GM23338 (cell line): ENCODE results near the gene SCO1. TPM values are rescaled to one million over a fixed set of nuclear protein-coding genes. Genes with fewer than 3 reads are reported as not detected.

Source experiments
- ATAC-seq: fragments of 200-7000 bp; cut with Tn5 transposase; 3 replicates; pipeline ENCODE4 v1.9.1; 2020
- DNase-seq: peaks from one replicate; pipeline ENCODE4 v3.0.0-alpha.2; 2015; ENCODE audit warnings: low spot score
- H2AFZ ChIP-seq: fragments of 200-600 bp; sonication (generic); 2 replicates; pipeline ENCODE4 v1.8.0; 2016; ENCODE audit warnings: antibody characterized with exemption, mild to moderate bottlenecking, moderate library complexity
- H3F3A ChIP-seq: fragments of 200-600 bp; sonication (generic); replicated peaks from 2 replicates; pipeline ENCODE4 v1.8.0; 2017; ENCODE audit warnings: antibody characterized with exemption, mixed run types, low read depth
- H3K27ac ChIP-seq: fragments of 200-600 bp; sonication (generic); 2 replicates; pipeline ENCODE4 v1.6.1; 2016; ENCODE audit warnings: low read depth
- H3K27me3 ChIP-seq: fragments of 200-600 bp; sonication (generic); 2 replicates; pipeline ENCODE4 v1.8.0; 2016; ENCODE audit warnings: mild to moderate bottlenecking, mixed run types, moderate library complexity; ENCODE audit not compliant: insufficient read depth
- H3K36me3 ChIP-seq: fragments of 200-600 bp; sonication (generic); 2 replicates; pipeline ENCODE4 v1.8.0; 2016; ENCODE audit warnings: mild to moderate bottlenecking; ENCODE audit not compliant: insufficient read depth
- H3K4me1 ChIP-seq: fragments of 200-600 bp; sonication (generic); 2 replicates; pipeline ENCODE4 v1.8.0; 2016; ENCODE audit warnings: mild to moderate bottlenecking, moderate library complexity; ENCODE audit not compliant: insufficient read depth
- H3K4me2 ChIP-seq: fragments of 200-600 bp; sonication (generic); 2 replicates; pipeline ENCODE4 v1.7.1; 2017; ENCODE audit warnings: mixed run types
- H3K4me3 ChIP-seq: fragments of 200-600 bp; sonication (generic); 2 replicates; pipeline ENCODE4 v1.6.1; 2016; ENCODE audit warnings: mixed run types
- H3K79me2 ChIP-seq: fragments of 200-600 bp; sonication (generic); replicated peaks from 2 replicates; pipeline ENCODE4 v1.8.0; 2017; ENCODE audit warnings: mild to moderate bottlenecking; ENCODE audit not compliant: insufficient read depth
- H3K9me2 ChIP-seq: fragments of 200-600 bp; sonication (generic); 2 replicates; pipeline ENCODE4 v1.8.0; 2017; ENCODE audit not compliant: insufficient read depth
- H4K20me1 ChIP-seq: fragments of 200-600 bp; sonication (generic); replicated peaks from 2 replicates; pipeline ENCODE4 v1.8.0; 2017; ENCODE audit warnings: mild to moderate bottlenecking; ENCODE audit not compliant: insufficient read depth
- H3K27ac Mint-ChIP-seq: 2 replicates; pipeline ENCODE4 v1.8.0; 2020; ENCODE audit warnings: inconsistent platforms, mild to moderate bottlenecking, moderate library complexity, mixed read lengths
- H3K27me3 Mint-ChIP-seq: 3 replicates; pipeline ENCODE4 v1.8.0; 2022; ENCODE audit warnings: low read depth, mild to moderate bottlenecking, moderate library complexity, mixed read lengths, inconsistent platforms; ENCODE audit not compliant: insufficient read depth, poor library complexity
- H3K36me3 Mint-ChIP-seq: 3 replicates; pipeline ENCODE4 v1.8.0; 2021; ENCODE audit warnings: low read depth, mild to moderate bottlenecking, inconsistent platforms, moderate library complexity, mixed read lengths
- H3K4me1 Mint-ChIP-seq: 3 replicates; pipeline ENCODE4 v1.8.0; 2020; ENCODE audit warnings: mild to moderate bottlenecking, inconsistent platforms, mixed read lengths
- H3K4me3 Mint-ChIP-seq: 3 replicates; pipeline ENCODE4 v1.8.0; 2021; ENCODE audit warnings: moderate library complexity, mild to moderate bottlenecking, inconsistent platforms, mixed read lengths
- H3K9me3 Mint-ChIP-seq: 3 replicates; pipeline ENCODE4 v1.8.0; 2020; ENCODE audit warnings: moderate library complexity, mild to moderate bottlenecking, inconsistent platforms, mixed read lengths
- CREB1 ChIP-seq: fragments of 250-450 bp; sonication (Bioruptor Pico); IDR thresholded peaks from 2 replicates; pipeline ENCODE4 v1.5.0; 2020; ENCODE audit warnings: low read depth, mild to moderate bottlenecking, moderate library complexity
- ETS1 ChIP-seq: IDR thresholded peaks from 2 replicates; pipeline ENCODE4 v1.6.1; 2016; ENCODE audit warnings: antibody characterized with exemption
- EZH2 ChIP-seq: fragments of 200-600 bp; sonication (generic); IDR thresholded peaks from one replicate; pipeline ENCODE4 v1.8.0; 2017; ENCODE audit warnings: antibody characterized with exemption, mild to moderate bottlenecking, low read depth; ENCODE audit not compliant: unreplicated experiment
- EZH2phosphoT487 ChIP-seq: fragments of 200-600 bp; sonication (generic); IDR thresholded peaks from one replicate; pipeline ENCODE4 v1.8.1; 2018; ENCODE audit warnings: antibody characterized with exemption; ENCODE audit not compliant: unreplicated experiment
- JUNB ChIP-seq: IDR thresholded peaks from one replicate; pipeline ENCODE4 v1.6.1; 2016; ENCODE audit warnings: antibody characterized with exemption; ENCODE audit not compliant: unreplicated experiment
- NANOG ChIP-seq: IDR thresholded peaks from 2 replicates; pipeline ENCODE4 v1.6.1; 2016; ENCODE audit warnings: antibody characterized with exemption, borderline replicate concordance
- POLR2AphosphoS5 ChIP-seq: IDR thresholded peaks from 2 replicates; pipeline ENCODE4 v1.6.1; 2016; ENCODE audit warnings: antibody characterized with exemption, low read depth
- STAT1 ChIP-seq: IDR thresholded peaks from one replicate; pipeline ENCODE4 v1.6.1; 2016; ENCODE audit warnings: antibody characterized with exemption; ENCODE audit not compliant: unreplicated experiment
- ZNF114 ChIP-seq: fragments of 250-450 bp; sonication (Bioruptor Pico); IDR thresholded peaks from 2 replicates; pipeline ENCODE4 v1.5.0; 2020; ENCODE audit warnings: mild to moderate bottlenecking, moderate library complexity
- ZNF331 ChIP-seq: fragments of 250-450 bp; sonication (Bioruptor Pico); IDR thresholded peaks from 2 replicates; pipeline ENCODE4 v1.5.0; 2020; ENCODE audit warnings: low read depth, mild to moderate bottlenecking, moderate library complexity
- polyA plus RNA-seq: library from polyadenylated mRNA; unstranded; fragments of >200 nt; fragmentation: Nextera tagmentation; extraction: Ambion mirVana; gene quantifications from 2 replicates; pipeline ENCODE4 v1.2.1, GENCODE V29; 2016
- total RNA-seq: library from RNA; depleted of rRNA; stranded (reverse); fragments of >200 nt; shearing (Covaris generic); gene quantifications from 2 replicates; pipeline ENCODE4 v1.2.3, GENCODE V29; 2014
- TF ChIP-seq, protein P1 (sequence below): IDR thresholded peaks from one replicate; pipeline ENCODE4 v1.6.1; 2018; ENCODE audit warnings: antibody characterized with exemption; ENCODE audit not compliant: unreplicated experiment
- TF ChIP-seq, protein P2 (sequence below), 2 experiments: fragments of 200-600 bp in 1 of 2; sonication (generic) in 1 of 2; conservative IDR thresholded peaks; 2 replicates each; pipeline versions ENCODE4 v1.5.1 to v1.6.1; 2016 to 2017; ENCODE audit warnings: antibody characterized with exemption in 2 of 2, low read depth in 2 of 2, mild to moderate bottlenecking in 2 of 2, moderate library complexity in 1 of 2
- TF ChIP-seq, protein P3 (sequence below): fragments of 250-450 bp; sonication (Bioruptor Pico); IDR thresholded peaks from 2 replicates; pipeline ENCODE4 v1.5.0; 2020; ENCODE audit warnings: mild to moderate bottlenecking, moderate library complexity

Gene SCO1
- total and polyA plus RNA-seq, 2 experiments from 2014 or later: 43.9 to 72.5 TPM

DNA sequence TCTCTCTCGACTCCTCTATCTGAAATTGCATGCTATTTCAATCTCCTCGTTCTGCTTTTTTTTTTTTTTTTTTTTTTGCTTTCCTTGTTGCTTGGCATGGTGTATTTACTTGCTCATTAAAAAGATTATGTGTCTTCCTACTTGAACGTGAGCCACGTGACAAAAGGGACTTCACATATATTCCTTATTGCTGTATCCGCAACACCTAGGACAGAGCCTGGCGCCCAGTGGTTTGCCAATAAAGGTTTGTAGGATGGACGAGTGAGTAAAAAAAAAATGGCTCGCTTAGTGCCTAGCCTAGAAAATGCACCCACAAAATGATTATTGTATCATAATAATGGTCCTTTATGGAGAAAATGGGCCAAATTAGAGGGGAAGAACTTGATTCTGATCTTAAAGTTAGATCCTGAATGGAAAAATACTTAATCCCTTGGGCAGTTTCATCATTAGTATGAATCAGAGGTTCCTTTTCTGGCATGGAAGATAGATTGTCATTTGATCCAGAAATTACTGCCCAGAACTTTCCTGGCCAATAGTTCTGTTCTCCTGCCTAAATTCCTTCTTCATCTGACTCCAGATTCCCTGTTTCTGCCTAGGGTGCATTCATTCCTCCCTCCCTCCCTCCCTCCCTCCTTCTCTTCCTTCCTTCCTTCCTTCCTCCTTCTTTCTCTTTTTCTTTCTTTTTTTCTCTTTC, 46.1 kb upstream of the SCO1 start:
- DNase-seq: no peak
- Histone ChIP-seq H3K4me3 (no peak overlapping the region), H3K9me2 (peaks cover 2% of the 10 kb centered on the region; the same call in 1 of the 2 replicates), H4K20me1 (no peaks in the 10 kb centered on the region), H3K4me2 (no peak overlapping the region), H3K79me2 (no peaks in the 10 kb centered on the region), H3K36me3 (no peaks in the 10 kb centered on the region), H3K27ac (no peak overlapping the region), H3K27me3 (no peaks in the 10 kb centered on the region), H3K4me1 (peaks cover 7% of the 10 kb centered on the region), H2AFZ (no peak overlapping the region), H3F3A (no peaks in the 10 kb centered on the region)
- ATAC-seq: no peak
- Mint-ChIP-seq H3K27me3 (peaks cover 9% of the 10 kb centered on the region), H3K4me3 (no peak overlapping the region), H3K27ac (no peak overlapping the region), H3K4me1 (peaks cover 11% of the 10 kb centered on the region), H3K9me3 (no peaks in the 10 kb centered on the region), H3K36me3 (no peaks in the 10 kb centered on the region; the same call in 2 of the 3 replicates)
- no peak for TF ChIP-seq EZH2
- TF ChIP-seq, protein P1, sequence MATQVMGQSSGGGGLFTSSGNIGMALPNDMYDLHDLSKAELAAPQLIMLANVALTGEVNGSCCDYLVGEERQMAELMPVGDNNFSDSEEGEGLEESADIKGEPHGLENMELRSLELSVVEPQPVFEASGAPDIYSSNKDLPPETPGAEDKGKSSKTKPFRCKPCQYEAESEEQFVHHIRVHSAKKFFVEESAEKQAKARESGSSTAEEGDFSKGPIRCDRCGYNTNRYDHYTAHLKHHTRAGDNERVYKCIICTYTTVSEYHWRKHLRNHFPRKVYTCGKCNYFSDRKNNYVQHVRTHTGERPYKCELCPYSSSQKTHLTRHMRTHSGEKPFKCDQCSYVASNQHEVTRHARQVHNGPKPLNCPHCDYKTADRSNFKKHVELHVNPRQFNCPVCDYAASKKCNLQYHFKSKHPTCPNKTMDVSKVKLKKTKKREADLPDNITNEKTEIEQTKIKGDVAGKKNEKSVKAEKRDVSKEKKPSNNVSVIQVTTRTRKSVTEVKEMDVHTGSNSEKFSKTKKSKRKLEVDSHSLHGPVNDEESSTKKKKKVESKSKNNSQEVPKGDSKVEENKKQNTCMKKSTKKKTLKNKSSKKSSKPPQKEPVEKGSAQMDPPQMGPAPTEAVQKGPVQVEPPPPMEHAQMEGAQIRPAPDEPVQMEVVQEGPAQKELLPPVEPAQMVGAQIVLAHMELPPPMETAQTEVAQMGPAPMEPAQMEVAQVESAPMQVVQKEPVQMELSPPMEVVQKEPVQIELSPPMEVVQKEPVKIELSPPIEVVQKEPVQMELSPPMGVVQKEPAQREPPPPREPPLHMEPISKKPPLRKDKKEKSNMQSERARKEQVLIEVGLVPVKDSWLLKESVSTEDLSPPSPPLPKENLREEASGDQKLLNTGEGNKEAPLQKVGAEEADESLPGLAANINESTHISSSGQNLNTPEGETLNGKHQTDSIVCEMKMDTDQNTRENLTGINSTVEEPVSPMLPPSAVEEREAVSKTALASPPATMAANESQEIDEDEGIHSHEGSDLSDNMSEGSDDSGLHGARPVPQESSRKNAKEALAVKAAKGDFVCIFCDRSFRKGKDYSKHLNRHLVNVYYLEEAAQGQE: no peak
- no peak for TF ChIP-seq POLR2AphosphoS5
- TF ChIP-seq, protein P2, sequence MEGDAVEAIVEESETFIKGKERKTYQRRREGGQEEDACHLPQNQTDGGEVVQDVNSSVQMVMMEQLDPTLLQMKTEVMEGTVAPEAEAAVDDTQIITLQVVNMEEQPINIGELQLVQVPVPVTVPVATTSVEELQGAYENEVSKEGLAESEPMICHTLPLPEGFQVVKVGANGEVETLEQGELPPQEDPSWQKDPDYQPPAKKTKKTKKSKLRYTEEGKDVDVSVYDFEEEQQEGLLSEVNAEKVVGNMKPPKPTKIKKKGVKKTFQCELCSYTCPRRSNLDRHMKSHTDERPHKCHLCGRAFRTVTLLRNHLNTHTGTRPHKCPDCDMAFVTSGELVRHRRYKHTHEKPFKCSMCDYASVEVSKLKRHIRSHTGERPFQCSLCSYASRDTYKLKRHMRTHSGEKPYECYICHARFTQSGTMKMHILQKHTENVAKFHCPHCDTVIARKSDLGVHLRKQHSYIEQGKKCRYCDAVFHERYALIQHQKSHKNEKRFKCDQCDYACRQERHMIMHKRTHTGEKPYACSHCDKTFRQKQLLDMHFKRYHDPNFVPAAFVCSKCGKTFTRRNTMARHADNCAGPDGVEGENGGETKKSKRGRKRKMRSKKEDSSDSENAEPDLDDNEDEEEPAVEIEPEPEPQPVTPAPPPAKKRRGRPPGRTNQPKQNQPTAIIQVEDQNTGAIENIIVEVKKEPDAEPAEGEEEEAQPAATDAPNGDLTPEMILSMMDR (conservative IDR thresholded peaks at IDR 0.05; ENCODE audit: low read depth in 2 of 2): no peak
- no peak for TF ChIP-seq EZH2phosphoT487
- no peak for TF ChIP-seq NANOG
- TF ChIP-seq ZNF331 (CRISPR knock-in tag): no peak
- TF ChIP-seq ETS1: no peak
- no peak for TF ChIP-seq STAT1
- no peak for TF ChIP-seq CREB1 (CRISPR knock-in tag)
- TF ChIP-seq, protein P3, sequence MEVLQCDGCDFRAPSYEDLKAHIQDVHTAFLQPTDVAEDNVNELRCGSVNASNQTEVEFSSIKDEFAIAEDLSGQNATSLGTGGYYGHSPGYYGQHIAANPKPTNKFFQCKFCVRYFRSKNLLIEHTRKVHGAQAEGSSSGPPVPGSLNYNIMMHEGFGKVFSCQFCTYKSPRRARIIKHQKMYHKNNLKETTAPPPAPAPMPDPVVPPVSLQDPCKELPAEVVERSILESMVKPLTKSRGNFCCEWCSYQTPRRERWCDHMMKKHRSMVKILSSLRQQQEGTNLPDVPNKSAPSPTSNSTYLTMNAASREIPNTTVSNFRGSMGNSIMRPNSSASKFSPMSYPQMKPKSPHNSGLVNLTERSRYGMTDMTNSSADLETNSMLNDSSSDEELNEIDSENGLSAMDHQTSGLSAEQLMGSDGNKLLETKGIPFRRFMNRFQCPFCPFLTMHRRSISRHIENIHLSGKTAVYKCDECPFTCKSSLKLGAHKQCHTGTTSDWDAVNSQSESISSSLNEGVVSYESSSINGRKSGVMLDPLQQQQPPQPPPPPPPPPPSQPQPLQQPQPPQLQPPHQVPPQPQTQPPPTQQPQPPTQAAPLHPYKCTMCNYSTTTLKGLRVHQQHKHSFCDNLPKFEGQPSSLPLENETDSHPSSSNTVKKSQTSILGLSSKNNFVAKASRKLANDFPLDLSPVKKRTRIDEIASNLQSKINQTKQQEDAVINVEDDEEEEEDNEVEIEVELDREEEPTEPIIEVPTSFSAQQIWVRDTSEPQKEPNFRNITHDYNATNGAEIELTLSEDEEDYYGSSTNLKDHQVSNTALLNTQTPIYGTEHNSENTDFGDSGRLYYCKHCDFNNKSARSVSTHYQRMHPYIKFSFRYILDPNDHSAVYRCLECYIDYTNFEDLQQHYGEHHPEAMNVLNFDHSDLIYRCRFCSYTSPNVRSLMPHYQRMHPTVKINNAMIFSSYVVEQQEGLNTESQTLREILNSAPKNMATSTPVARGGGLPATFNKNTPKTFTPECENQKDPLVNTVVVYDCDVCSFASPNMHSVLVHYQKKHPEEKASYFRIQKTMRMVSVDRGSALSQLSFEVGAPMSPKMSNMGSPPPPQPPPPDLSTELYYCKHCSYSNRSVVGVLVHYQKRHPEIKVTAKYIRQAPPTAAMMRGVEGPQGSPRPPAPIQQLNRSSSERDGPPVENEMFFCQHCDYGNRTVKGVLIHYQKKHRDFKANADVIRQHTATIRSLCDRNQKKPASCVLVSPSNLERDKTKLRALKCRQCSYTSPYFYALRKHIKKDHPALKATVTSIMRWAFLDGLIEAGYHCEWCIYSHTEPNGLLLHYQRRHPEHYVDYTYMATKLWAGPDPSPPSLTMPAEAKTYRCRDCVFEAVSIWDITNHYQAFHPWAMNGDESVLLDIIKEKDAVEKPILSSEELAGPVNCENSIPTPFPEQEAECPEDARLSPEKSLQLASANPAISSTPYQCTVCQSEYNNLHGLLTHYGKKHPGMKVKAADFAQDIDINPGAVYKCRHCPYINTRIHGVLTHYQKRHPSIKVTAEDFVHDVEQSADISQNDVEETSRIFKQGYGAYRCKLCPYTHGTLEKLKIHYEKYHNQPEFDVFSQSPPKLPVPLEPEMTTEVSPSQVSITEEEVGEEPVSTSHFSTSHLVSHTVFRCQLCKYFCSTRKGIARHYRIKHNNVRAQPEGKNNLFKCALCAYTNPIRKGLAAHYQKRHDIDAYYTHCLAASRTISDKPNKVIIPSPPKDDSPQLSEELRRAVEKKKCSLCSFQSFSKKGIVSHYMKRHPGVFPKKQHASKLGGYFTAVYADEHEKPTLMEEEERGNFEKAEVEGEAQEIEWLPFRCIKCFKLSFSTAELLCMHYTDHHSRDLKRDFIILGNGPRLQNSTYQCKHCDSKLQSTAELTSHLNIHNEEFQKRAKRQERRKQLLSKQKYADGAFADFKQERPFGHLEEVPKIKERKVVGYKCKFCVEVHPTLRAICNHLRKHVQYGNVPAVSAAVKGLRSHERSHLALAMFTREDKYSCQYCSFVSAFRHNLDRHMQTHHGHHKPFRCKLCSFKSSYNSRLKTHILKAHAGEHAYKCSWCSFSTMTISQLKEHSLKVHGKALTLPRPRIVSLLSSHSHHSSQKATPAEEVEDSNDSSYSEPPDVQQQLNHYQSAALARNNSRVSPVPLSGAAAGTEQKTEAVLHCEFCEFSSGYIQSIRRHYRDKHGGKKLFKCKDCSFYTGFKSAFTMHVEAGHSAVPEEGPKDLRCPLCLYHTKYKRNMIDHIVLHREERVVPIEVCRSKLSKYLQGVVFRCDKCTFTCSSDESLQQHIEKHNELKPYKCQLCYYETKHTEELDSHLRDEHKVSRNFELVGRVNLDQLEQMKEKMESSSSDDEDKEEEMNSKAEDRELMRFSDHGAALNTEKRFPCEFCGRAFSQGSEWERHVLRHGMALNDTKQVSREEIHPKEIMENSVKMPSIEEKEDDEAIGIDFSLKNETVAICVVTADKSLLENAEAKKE (CRISPR knock-in tag): no peak
- no peak for TF ChIP-seq JUNB
- no peak for TF ChIP-seq ZNF114 (CRISPR knock-in tag)
